ENCODE measurements around the gene ATRNL1.

Gene ATRNL1

DNA sequence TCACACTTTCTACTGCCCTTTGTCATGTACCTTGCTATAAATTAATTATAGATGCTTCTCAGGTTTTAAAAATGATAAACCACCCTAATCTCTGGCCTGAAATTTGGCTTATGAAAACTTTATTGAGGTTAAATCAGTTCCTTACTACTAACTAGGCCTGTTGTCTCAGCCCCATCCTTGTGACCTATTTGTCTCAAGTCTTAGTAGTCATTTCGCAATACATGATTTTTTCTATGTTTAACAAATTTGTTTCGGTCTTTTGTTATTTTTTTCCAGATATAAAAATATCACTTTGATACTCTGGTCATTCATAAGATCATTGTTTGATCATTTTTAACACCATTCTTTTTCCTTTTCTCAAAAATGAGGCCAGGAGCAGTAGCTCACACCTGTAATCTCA is 768.3 kb downstream of the ATRNL1 start:
- Histone ChIP-seq H3K36me3 (ENCODE audit: control insufficient read depth, low read length) (no peaks in the 10 kb centered on the region), H3K4me3 (ENCODE audit: low read length) (no peak overlapping the region), H3K27me3 (ENCODE audit: control insufficient read depth, low read length) (no peaks in the 10 kb centered on the region), H3K79me2 (ENCODE audit: control insufficient read depth, low read length) (no peaks in the 10 kb centered on the region), H3K4me2 (ENCODE audit: low read length) (no peak overlapping the region), H3K9me2 (replicated peaks; ENCODE audit: control insufficient read depth, low read length) (no peaks in the 10 kb centered on the region), H3F3A (ENCODE audit: control insufficient read depth, insufficient read depth) (no peaks in the 10 kb centered on the region), H3K9me3 (ENCODE audit: control insufficient read depth, insufficient read depth, low read length) (no peaks in the 10 kb centered on the region), H4K20me1 (ENCODE audit: control insufficient read depth, insufficient read depth, low read depth, low read length) (no peaks in the 10 kb centered on the region), H3K27ac (ENCODE audit: low read depth, low read length) (no peak overlapping the region), H3K4me1 (ENCODE audit: control insufficient read depth, low read length) (no peaks in the 10 kb centered on the region)
- no peak for TF ChIP-seq EZH2phosphoT487 (IDR thresholded peaks at IDR 0.05; ENCODE audit: borderline replicate concordance, low read length)
- TF ChIP-seq, protein P1, sequence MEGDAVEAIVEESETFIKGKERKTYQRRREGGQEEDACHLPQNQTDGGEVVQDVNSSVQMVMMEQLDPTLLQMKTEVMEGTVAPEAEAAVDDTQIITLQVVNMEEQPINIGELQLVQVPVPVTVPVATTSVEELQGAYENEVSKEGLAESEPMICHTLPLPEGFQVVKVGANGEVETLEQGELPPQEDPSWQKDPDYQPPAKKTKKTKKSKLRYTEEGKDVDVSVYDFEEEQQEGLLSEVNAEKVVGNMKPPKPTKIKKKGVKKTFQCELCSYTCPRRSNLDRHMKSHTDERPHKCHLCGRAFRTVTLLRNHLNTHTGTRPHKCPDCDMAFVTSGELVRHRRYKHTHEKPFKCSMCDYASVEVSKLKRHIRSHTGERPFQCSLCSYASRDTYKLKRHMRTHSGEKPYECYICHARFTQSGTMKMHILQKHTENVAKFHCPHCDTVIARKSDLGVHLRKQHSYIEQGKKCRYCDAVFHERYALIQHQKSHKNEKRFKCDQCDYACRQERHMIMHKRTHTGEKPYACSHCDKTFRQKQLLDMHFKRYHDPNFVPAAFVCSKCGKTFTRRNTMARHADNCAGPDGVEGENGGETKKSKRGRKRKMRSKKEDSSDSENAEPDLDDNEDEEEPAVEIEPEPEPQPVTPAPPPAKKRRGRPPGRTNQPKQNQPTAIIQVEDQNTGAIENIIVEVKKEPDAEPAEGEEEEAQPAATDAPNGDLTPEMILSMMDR (IDR thresholded peaks at IDR 0.05; ENCODE audit: low read depth, low read length, poor library complexity, severe bottlenecking): no peak

DNA sequence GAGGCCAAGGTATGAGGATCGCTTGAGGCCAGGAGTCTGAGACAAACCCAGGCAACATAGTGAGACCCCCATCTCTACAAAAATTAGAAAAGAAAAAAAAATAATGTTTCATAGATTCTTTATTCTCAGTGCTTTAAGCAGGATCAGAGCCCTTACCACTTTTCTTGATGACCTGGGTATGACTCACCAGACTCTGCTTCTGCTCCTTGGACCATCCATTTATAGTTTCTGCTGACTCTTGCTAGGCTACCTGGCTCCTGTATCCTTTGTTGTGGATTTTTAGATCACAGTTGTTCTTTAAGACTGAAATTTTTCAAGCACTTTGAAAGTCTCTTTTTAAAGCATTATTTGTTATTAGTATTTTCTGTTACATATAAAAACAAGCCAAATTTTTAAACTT is 768.7 kb downstream of the ATRNL1 start:
- H3K4me2 ChIP-seq (ENCODE audit: low read length): no peak overlapping the region
- no peaks in the 10 kb centered on the region for H3K9me3 ChIP-seq (ENCODE audit: control insufficient read depth, insufficient read depth, low read length)
- no peak overlapping the region for H3K4me3 ChIP-seq (ENCODE audit: low read length)
- no peaks in the 10 kb centered on the region for H4K20me1 ChIP-seq (ENCODE audit: control insufficient read depth, insufficient read depth, low read depth, low read length)
- no peak overlapping the region for H3K27ac ChIP-seq (ENCODE audit: low read depth, low read length)
- H3K79me2 ChIP-seq (ENCODE audit: control insufficient read depth, low read length): no peaks in the 10 kb centered on the region
- H3K9me2 ChIP-seq (replicated peaks; ENCODE audit: control insufficient read depth, low read length): no peaks in the 10 kb centered on the region
- H3F3A ChIP-seq (ENCODE audit: control insufficient read depth, insufficient read depth): no peaks in the 10 kb centered on the region
- no peaks in the 10 kb centered on the region for H3K36me3 ChIP-seq (ENCODE audit: control insufficient read depth, low read length)
- no peaks in the 10 kb centered on the region for H3K4me1 ChIP-seq (ENCODE audit: control insufficient read depth, low read length)
- H3K27me3 ChIP-seq (ENCODE audit: control insufficient read depth, low read length): no peaks in the 10 kb centered on the region
- TF ChIP-seq EZH2phosphoT487 (IDR thresholded peaks at IDR 0.05; ENCODE audit: borderline replicate concordance, low read length): no peak
- TF ChIP-seq, protein P1 (IDR thresholded peaks at IDR 0.05; ENCODE audit: low read depth, low read length, poor library complexity, severe bottlenecking): no peak

DNA sequence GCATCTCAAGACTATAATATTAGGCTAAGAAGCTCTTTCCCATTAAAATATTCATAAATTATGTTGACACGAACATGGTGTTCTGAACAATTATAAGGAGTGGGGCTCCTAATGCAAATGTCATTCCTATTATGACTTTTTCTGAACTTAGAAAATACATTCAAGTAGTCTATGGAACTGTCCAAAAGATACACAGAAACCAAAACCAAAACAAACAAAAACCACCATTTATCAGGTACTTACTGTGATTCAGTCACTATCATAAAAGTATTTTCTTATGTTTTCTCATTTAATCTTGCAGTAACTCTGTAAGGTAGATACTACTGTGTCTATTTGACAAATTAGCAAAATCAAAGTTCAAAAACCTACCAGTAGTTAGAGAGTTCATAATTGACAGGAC is 773.0 kb downstream of the ATRNL1 start:
- no peaks in the 10 kb centered on the region for H4K20me1 ChIP-seq (ENCODE audit: control insufficient read depth, insufficient read depth, low read depth, low read length)
- H3K27ac ChIP-seq (ENCODE audit: low read depth, low read length): no peak overlapping the region
- no peaks in the 10 kb centered on the region for H3F3A ChIP-seq (ENCODE audit: control insufficient read depth, insufficient read depth)
- H3K27me3 ChIP-seq (ENCODE audit: control insufficient read depth, low read length): no peaks in the 10 kb centered on the region
- no peaks in the 10 kb centered on the region for H3K4me1 ChIP-seq (ENCODE audit: control insufficient read depth, low read length)
- H3K9me3 ChIP-seq (ENCODE audit: control insufficient read depth, insufficient read depth, low read length): no peaks in the 10 kb centered on the region
- H3K79me2 ChIP-seq (ENCODE audit: control insufficient read depth, low read length): no peaks in the 10 kb centered on the region
- no peak overlapping the region for H3K4me2 ChIP-seq (ENCODE audit: low read length)
- H3K4me3 ChIP-seq (ENCODE audit: low read length): no peak overlapping the region
- H3K36me3 ChIP-seq (ENCODE audit: control insufficient read depth, low read length): no peaks in the 10 kb centered on the region
- no peak for TF ChIP-seq EZH2phosphoT487 (IDR thresholded peaks at IDR 0.05; ENCODE audit: borderline replicate concordance, low read length)
- TF ChIP-seq, protein P1 (IDR thresholded peaks at IDR 0.05; ENCODE audit: low read depth, low read length, poor library complexity, severe bottlenecking): no peak
- no peaks in the 10 kb centered on the region; the same call in 1 of the 2 replicates for H3K9me2 ChIP-seq (replicated peaks; ENCODE audit: control insufficient read depth, low read length)

DNA sequence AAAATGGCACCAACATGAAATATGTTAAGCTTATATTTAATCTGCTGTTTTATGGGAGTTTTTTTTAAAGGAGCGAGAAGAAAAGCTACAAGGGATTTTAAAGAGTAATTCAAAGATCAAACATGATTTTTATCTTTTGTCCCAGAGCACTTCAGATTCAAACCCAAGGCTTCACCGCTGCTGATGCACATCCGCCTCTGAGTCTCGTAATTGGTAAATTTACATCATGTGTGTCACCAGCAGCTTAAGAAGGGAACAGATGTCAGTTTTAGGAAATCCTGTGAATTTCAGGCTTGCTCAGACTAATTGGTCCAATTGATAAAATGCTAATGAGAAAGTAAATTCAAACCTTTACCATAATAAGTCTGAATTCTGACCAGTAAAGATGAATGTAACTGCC is 773.5 kb downstream of the ATRNL1 start:
- H3K27me3 ChIP-seq (ENCODE audit: control insufficient read depth, low read length): no peaks in the 10 kb centered on the region
- H3K4me2 ChIP-seq (ENCODE audit: low read length): no peak overlapping the region
- TF ChIP-seq, protein P1 (IDR thresholded peaks at IDR 0.05; ENCODE audit: low read depth, low read length, poor library complexity, severe bottlenecking): no peak
- no peak for TF ChIP-seq EZH2phosphoT487 (IDR thresholded peaks at IDR 0.05; ENCODE audit: borderline replicate concordance, low read length)
- no peak overlapping the region for H3K27ac ChIP-seq (ENCODE audit: low read depth, low read length)
- H3K4me3 ChIP-seq (ENCODE audit: low read length): no peak overlapping the region
- no peaks in the 10 kb centered on the region for H3K4me1 ChIP-seq (ENCODE audit: control insufficient read depth, low read length)
- H3F3A ChIP-seq (ENCODE audit: control insufficient read depth, insufficient read depth): no peaks in the 10 kb centered on the region
- H3K9me2 ChIP-seq (replicated peaks; ENCODE audit: control insufficient read depth, low read length): no peaks in the 10 kb centered on the region; the same call in 1 of the 2 replicates
- H3K36me3 ChIP-seq (ENCODE audit: control insufficient read depth, low read length): no peaks in the 10 kb centered on the region
- H3K79me2 ChIP-seq (ENCODE audit: control insufficient read depth, low read length): no peaks in the 10 kb centered on the region
- H3K9me3 ChIP-seq (ENCODE audit: control insufficient read depth, insufficient read depth, low read length): no peaks in the 10 kb centered on the region
- no peaks in the 10 kb centered on the region for H4K20me1 ChIP-seq (ENCODE audit: control insufficient read depth, insufficient read depth, low read depth, low read length)

Data from DOHH2 (cell line).